Cardiac fibroblast (primary cell): Measurements from ENCODE around the gene VARS2.
"Not testable (repeated sequence)": the region's sequence is repeated elsewhere in the genome, so short reads cannot be mapped to it uniquely, and the experiment has no call there.

Source experiments
- DNase-seq, 2 donors: peaks; one replicate each; pipeline versions ENCODE4 v3.0.0 to v3.0.0-alpha.2; 2010; ENCODE audit warnings: low read depth in 2 of 2
- H3K4me3 ChIP-seq, 2 donors: replicated peaks in 1 of 2; 1 replicate in 1 of 2; 2 replicates in 1 of 2; pipeline ENCODE4 v1.5.1; 2011; ENCODE audit warnings: low read depth in 2 of 2, low read length in 2 of 2, mild to moderate bottlenecking in 2 of 2, moderate library complexity in 1 of 2
- CTCF ChIP-seq: IDR thresholded peaks from one replicate; pipeline ENCODE4 v1.5.1; 2011; ENCODE audit warnings: low read depth, mild to moderate bottlenecking, low read length, inconsistent platforms

Gene VARS2

GRCh38 chr6:30918670-30919069 is 4.6 kb downstream of the VARS2 start:
- TF ChIP-seq CTCF = no peak
- no peak overlapping the region for H3K4me3 ChIP-seq
- no peak for DNase-seq

GRCh38 chr6:30922447-30922852 is 8.4 kb downstream of the VARS2 start:
- H3K4me3 ChIP-seq = no peak overlapping the region
- TF ChIP-seq CTCF = no peak
- DNase-seq = no peak

- not testable (repeated sequence) for H3K4me3 ChIP-seq, DNase-seq
These were observed 10.1 kb downstream of the VARS2 start for GRCh38 chr6:30924040-30924627.

- peak; percentile 13 to 61 for DNase-seq
- TF ChIP-seq CTCF = no peak
- H3K4me3 ChIP-seq = no peak overlapping the region
These were observed 12.6 kb downstream of the VARS2 start for GRCh38 chr6:30926644-30927043.

- DNase-seq = not testable (repeated sequence)
These were observed 13.0 kb downstream of the VARS2 start for GRCh38 chr6:30927080-30927479.

GRCh38 chr6:30928677-30929076 is 14.6 kb downstream of the VARS2 start:
- TF ChIP-seq CTCF = no peak
- no peak for DNase-seq

More at GRCh38 chr6:30927080-30927479, 13.0 kb downstream of the VARS2 start:
- not testable (repeated sequence) for H3K4me3 ChIP-seq

GRCh38 chr6:30930506-30930905 is 16.5 kb downstream of the VARS2 start:
- H3K4me3 ChIP-seq = no peak overlapping the region
- DNase-seq = no peak
- no peak for TF ChIP-seq CTCF

More at GRCh38 chr6:30928677-30929076, 14.6 kb downstream of the VARS2 start:
- no peak overlapping the region for H3K4me3 ChIP-seq

GRCh38 chr6:30931272-30931671 is 17.2 kb downstream of the VARS2 start:
- DNase-seq = no peak

More at GRCh38 chr6:30931272-30931671, 17.2 kb downstream of the VARS2 start:
- TF ChIP-seq CTCF = no peak
- no peak overlapping the region for H3K4me3 ChIP-seq
